ENCODE measurements around the gene ATF5.

GRCh38 chr19:49880162-49880869 is 48.7 kb upstream of the ATF5 start:
- TF ChIP-seq, protein P1, sequence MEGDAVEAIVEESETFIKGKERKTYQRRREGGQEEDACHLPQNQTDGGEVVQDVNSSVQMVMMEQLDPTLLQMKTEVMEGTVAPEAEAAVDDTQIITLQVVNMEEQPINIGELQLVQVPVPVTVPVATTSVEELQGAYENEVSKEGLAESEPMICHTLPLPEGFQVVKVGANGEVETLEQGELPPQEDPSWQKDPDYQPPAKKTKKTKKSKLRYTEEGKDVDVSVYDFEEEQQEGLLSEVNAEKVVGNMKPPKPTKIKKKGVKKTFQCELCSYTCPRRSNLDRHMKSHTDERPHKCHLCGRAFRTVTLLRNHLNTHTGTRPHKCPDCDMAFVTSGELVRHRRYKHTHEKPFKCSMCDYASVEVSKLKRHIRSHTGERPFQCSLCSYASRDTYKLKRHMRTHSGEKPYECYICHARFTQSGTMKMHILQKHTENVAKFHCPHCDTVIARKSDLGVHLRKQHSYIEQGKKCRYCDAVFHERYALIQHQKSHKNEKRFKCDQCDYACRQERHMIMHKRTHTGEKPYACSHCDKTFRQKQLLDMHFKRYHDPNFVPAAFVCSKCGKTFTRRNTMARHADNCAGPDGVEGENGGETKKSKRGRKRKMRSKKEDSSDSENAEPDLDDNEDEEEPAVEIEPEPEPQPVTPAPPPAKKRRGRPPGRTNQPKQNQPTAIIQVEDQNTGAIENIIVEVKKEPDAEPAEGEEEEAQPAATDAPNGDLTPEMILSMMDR (IDR thresholded peaks at IDR 0.05), result no peak
- TF ChIP-seq POLR2A (IDR thresholded peaks at IDR 0.05), result no peak
